ENCODE results near the gene CLEC16A. TPM values are rescaled to one million over a fixed set of nuclear protein-coding genes. Genes with fewer than 3 reads are reported as not detected.
"Not testable (repeated sequence)": the region's sequence is repeated elsewhere in the genome, so short reads cannot be mapped to it uniquely, and the experiment has no call there.

Gene CLEC16A
- total RNA-seq, 2 experiments from 2014 or later: 36.5 to 55.9 TPM

- H3K9me3 Mint-ChIP-seq (ENCODE audit: low read depth); H3K27ac Mint-ChIP-seq; DNase-seq; H3K4me3 Mint-ChIP-seq; H3K27me3 Mint-ChIP-seq; ATAC-seq: not testable (repeated sequence)
- CTCF ChIA-PET: interaction anchor here (0.6 to 1.3 kb wide), 3 partner anchors 10 to 192 kb away, joined by 3 read pairs; no protein-coding TSS in a partner anchor
- Mint-ChIP-seq H3K4me1 (peaks cover 26% of the 10 kb centered on the region), H3K36me3 (peaks cover 26% of the 10 kb centered on the region)
These were observed 15.3 kb upstream of the CLEC16A start for GRCh38 chr16:10929097-10929496.

- Mint-ChIP-seq H3K4me1 (peaks cover 36% of the 10 kb centered on the region), H3K36me3 (peaks cover 18% of the 10 kb centered on the region), H3K9me3 (ENCODE audit: low read depth) (no peaks in the 10 kb centered on the region), H3K4me3 (no peak overlapping the region), H3K27ac (no peak overlapping the region), H3K27me3 (no peaks in the 10 kb centered on the region)
- ATAC-seq (peak; percentile 18), DNase-seq (no peak)
- CTCF ChIA-PET: interaction anchor here (0.8 to 0.9 kb wide), 2 partner anchors 9 to 11 kb away, joined by 3 read pairs; no protein-coding TSS in a partner anchor
These were observed 14.3 kb upstream of the CLEC16A start for GRCh38 chr16:10929853-10930754.

GRCh38 chr16:10930755-10931093, 13.6 kb upstream of the CLEC16A start:
- no peak for ATAC-seq
- peaks cover 19% of the 10 kb centered on the region for H3K36me3 Mint-ChIP-seq
- no peak overlapping the region for H3K27ac Mint-ChIP-seq
- no peak for DNase-seq
- no peak overlapping the region for H3K4me3 Mint-ChIP-seq
- peaks cover 39% of the 10 kb centered on the region for H3K4me1 Mint-ChIP-seq
- CTCF ChIA-PET: interaction anchor here (0.9 to 1.9 kb wide), 2 partner anchors 10 to 12 kb away, joined by 3 to 8 read pairs; no protein-coding TSS in a partner anchor
- no peaks in the 10 kb centered on the region for H3K27me3 Mint-ChIP-seq
- no peaks in the 10 kb centered on the region for H3K9me3 Mint-ChIP-seq (ENCODE audit: low read depth)

DNA sequence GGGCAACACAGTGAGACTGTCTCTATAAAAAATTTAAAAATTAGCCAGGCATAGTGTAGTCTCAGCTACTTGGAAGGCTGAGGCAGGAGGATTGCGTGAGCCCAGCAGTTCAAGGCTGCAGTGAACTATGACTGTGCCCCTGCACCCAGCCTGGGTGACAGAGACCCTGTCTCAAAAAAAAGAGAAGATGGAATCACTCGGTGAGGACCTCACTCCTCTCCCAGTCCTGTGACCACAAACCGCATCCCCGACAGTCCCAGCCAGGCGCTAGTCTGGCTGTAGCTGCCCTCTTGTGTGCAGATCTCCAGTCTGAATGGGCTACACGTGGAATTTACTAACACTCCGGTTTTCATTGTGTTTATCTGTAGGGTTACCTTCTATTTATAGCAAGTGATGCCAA, 13.2 kb upstream of the CLEC16A start:
- Mint-ChIP-seq H3K4me1 (peaks cover 43% of the 10 kb centered on the region), H3K36me3 (peaks cover 19% of the 10 kb centered on the region), H3K27ac (no peak overlapping the region), H3K27me3 (no peaks in the 10 kb centered on the region), H3K9me3 (ENCODE audit: low read depth) (no peaks in the 10 kb centered on the region), H3K4me3 (no peak overlapping the region)
- no peak for ATAC-seq
- DNase-seq: no peak
- CTCF ChIA-PET: interaction anchor here (0.9 to 1.9 kb wide), 3 partner anchors 9 to 13 kb away, joined by 3 to 8 read pairs (median 3); no protein-coding TSS in a partner anchor

DNA sequence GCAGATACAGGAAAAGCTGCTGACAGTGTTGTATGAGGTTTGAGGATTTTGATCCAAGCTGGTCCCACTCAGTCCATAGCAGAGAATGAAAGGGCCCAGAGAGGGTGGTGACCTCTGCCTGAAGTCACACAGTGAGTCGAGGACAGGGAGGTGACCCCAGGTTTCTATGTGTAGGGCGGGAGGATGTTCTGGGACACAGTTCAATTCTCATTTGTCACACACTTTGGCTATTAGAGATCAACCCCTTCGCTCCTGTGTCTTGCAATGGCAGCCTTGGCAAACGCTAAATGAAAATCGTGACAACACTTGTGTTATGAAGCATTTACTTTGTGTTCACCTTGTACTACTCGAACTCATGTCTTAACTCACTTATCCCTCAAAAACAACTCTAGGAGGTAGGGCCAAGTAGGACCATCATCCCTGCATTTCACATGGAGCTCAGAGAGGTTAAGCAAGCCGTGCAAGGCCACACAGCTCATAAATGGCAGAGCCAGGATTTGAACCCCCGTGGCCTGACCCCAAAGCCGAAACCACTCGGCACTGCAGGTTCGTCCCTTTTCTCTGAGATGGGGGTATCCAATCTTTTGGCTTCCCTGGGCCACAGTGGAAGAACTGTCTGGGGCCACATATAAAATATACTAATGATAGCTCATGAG, 12.3 kb upstream of the CLEC16A start:
- H3K4me1 Mint-ChIP-seq: peaks cover 53% of the 10 kb centered on the region
- no peak overlapping the region for H3K27ac Mint-ChIP-seq
- H3K9me3 Mint-ChIP-seq (ENCODE audit: low read depth): no peaks in the 10 kb centered on the region
- H3K27me3 Mint-ChIP-seq: no peaks in the 10 kb centered on the region
- CTCF ChIA-PET: interaction anchor here (1.0 to 1.9 kb wide), 5 partner anchors 9 to 167 kb away, joined by 3 to 8 read pairs (median 3); no protein-coding TSS in a partner anchor
- DNase-seq (no peak), ATAC-seq (no peak)
- no peak overlapping the region for H3K4me3 Mint-ChIP-seq
- H3K36me3 Mint-ChIP-seq: peaks cover 19% of the 10 kb centered on the region

DNA sequence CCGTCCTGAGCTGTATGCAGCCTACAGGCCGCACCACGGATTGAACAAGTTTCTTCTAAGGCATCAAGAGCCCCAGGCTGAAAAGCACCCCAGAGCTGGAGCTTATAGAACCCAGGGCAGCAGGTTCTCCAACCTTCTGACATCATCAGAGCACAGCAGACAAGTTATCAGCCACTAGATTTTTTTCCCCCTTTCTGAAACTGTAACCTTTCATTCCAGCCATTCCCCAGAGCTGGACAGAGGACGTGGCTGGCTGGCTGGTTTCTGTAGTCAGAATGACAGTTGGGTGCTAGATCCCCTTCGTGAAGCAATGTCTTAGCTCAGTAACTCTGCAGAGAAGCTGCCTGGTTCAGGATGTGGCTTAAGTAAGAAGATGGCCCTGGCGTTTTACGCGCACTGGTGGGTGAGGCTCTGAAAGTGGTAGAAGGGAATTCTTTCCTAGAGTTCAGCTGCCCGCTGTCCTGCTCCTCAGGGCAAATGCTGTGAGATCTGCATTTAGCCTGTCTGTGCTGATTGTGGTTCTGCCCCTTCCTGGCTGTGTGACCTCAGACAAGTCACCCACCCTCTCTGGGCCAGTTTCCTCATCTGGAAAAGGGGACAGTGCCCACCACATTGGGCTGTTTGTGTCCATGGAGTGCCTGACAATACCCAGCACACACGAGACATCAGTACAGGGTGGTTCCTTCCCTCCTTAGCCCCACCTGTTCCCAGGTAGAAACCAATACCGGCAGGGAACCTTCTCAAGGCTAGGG, 11.2 kb upstream of the CLEC16A start:
- Mint-ChIP-seq H3K4me3 (no peak overlapping the region), H3K27ac (peak overlapping the region; percentile 40), H3K4me1 (peaks cover 63% of the 10 kb centered on the region), H3K36me3 (peaks cover 13% of the 10 kb centered on the region), H3K27me3 (no peaks in the 10 kb centered on the region), H3K9me3 (ENCODE audit: low read depth) (no peaks in the 10 kb centered on the region)
- ATAC-seq (peak; percentile 8), DNase-seq (no peak)
- CTCF ChIA-PET: interaction anchor here (1.0 to 1.4 kb wide), 3 partner anchors 8 to 168 kb away, joined by 3 to 4 read pairs (median 3); no protein-coding TSS in a partner anchor

DNA sequence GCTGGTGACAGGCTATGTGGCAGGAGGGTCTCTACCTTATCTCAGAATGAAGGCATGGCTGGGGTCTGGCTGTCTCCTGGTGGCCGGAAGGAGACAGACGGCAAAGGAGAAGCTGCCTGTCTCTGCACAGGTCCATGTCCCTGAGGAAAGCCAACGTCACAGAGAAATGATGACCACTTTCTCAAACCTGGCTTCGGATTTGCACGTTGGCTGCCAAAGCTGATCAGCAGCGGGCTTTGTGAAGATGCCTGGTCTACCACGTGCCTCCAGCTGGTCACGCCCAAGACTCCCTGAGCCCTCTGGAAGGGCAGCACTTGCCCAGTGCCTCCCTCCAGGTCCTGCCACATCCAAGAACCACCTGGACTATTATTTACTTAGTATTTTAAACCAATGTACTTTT, 10.5 kb upstream of the CLEC16A start:
- Mint-ChIP-seq H3K27me3 (no peaks in the 10 kb centered on the region), H3K4me3 (no peak overlapping the region), H3K27ac (peak overlapping the region; percentile 40), H3K9me3 (ENCODE audit: low read depth) (no peaks in the 10 kb centered on the region), H3K4me1 (peaks cover 70% of the 10 kb centered on the region), H3K36me3 (peaks cover 13% of the 10 kb centered on the region)
- DNase-seq: no peak
- ATAC-seq: no peak
- CTCF ChIA-PET: interaction anchor here (1.4 kb wide), 1 partner anchor 15 kb away, joined by 8 read pairs; no protein-coding TSS in a partner anchor

DNA sequence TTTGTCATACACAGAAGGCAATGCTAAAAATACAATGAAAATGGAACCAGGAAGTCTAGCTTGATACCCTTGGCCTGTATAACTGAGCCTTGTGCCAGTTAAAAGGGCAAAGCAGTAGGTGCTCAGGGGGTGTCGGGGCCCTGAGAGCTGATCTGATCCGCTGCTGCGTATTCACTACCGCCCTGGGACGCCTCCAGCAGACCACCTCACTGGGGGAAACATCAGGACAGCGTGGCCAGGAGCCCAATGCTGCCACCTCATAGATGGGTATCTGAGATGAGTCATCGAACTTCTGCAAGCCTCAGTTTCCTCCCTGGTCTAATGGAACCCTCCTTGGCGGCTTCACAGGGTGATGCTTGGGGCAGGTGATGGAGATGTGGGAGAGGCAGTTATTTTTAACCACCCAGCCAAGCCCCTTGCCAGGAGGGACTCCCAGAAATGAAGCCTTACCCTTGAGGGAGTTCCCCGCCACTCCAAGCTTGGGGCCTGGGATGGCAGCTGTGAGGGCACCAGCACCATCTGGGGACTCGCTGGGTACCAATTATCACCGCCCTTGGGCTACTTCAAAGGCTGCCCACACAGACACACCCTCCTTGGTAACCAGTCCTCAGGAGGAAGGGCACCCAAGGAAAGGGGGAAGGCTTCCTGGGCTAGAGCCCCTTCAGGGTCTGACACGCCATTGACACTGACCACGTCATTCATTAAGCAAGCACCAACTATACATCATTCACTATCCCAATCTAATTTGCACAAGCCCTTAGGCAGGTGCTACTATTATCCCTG, 9.8 kb upstream of the CLEC16A start:
- Mint-ChIP-seq H3K36me3 (peaks cover 13% of the 10 kb centered on the region), H3K4me3 (no peak overlapping the region), H3K4me1 (peaks cover 77% of the 10 kb centered on the region), H3K9me3 (ENCODE audit: low read depth) (no peaks in the 10 kb centered on the region), H3K27me3 (no peaks in the 10 kb centered on the region), H3K27ac (peak overlapping the region; percentile 21)
- CTCF ChIA-PET: interaction anchor here (0.8 to 1.4 kb wide), 2 partner anchors 13 to 16 kb away, joined by 3 to 8 read pairs; no protein-coding TSS in a partner anchor
- ATAC-seq (no peak), DNase-seq (no peak)

GRCh38 chr16:10935226-10935915, 9.0 kb upstream of the CLEC16A start:
- ATAC-seq (no peak), DNase-seq (no peak)
- H3K36me3 Mint-ChIP-seq: peaks cover 13% of the 10 kb centered on the region
- H3K27me3 Mint-ChIP-seq: no peaks in the 10 kb centered on the region
- no peak overlapping the region for H3K27ac Mint-ChIP-seq
- H3K9me3 Mint-ChIP-seq (ENCODE audit: low read depth): no peaks in the 10 kb centered on the region
- CTCF ChIA-PET: interaction anchor here (0.8 to 1.4 kb wide), 2 partner anchors 14 to 17 kb away, joined by 3 to 8 read pairs; no protein-coding TSS in a partner anchor
- no peak overlapping the region for H3K4me3 Mint-ChIP-seq
- H3K4me1 Mint-ChIP-seq: peaks cover 78% of the 10 kb centered on the region

DNA sequence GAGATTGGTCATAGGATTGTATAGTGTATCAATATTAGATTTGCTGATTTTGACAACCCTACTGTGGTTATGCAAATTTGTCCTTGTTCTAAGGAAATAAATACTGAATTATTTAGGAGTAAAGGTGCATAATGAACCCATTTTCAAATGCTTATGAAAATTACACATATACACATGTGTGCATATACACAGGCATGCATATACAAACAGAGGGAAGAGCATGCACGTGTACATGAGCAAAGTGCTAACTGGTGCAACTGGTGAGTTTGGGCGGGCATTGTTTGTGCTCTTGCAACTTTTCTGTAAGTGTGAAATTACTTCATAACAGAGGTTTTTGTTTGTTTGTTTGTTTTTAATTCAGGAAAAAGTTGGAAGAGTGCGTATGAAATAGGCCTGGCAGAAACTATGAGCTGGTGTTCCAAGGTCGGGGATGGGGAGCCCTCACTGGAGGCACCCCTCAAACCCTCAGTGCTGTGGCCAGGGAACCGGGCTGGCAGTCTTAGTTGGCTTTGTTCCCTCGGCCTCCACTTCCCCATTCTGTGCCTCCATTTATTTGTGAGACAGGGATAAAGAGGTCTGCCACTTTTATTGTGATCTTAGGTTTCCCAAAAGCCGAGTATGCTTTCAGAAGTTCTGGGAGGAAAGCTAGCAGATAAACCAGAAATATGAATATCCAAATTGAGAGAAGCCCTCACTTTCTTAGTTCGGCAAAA, 7.9 kb upstream of the CLEC16A start:
- no peak for DNase-seq
- H3K9me3 Mint-ChIP-seq (ENCODE audit: low read depth): no peaks in the 10 kb centered on the region
- peak overlapping the region; percentile 69 for H3K27ac Mint-ChIP-seq

GRCh38 chr16:10937068-10937859, 7.1 kb upstream of the CLEC16A start:
- no peaks in the 10 kb centered on the region for H3K27me3 Mint-ChIP-seq
- CTCF ChIA-PET: interaction anchor here (1.1 to 1.7 kb wide), 9 partner anchors 10 to 470 kb away, joined by 3 to 8 read pairs (median 4); partner anchors contain the start of gene NUBP1
- peak; percentile 13 for ATAC-seq
- H3K4me1 Mint-ChIP-seq: peaks cover 80% of the 10 kb centered on the region
- peak overlapping the region; percentile 41 for H3K4me3 Mint-ChIP-seq
- no peaks in the 10 kb centered on the region for H3K9me3 Mint-ChIP-seq (ENCODE audit: low read depth)
- peaks cover 8% of the 10 kb centered on the region for H3K36me3 Mint-ChIP-seq
- H3K27ac Mint-ChIP-seq: peak overlapping the region; percentile 69
- DNase-seq: peak; percentile 59

More for the DNA sequence above, 7.9 kb upstream of the CLEC16A start:
- Mint-ChIP-seq H3K36me3 (peaks cover 11% of the 10 kb centered on the region), H3K4me3 (no peak overlapping the region), H3K27me3 (no peaks in the 10 kb centered on the region), H3K4me1 (peaks cover 83% of the 10 kb centered on the region)
- no peak for ATAC-seq
- CTCF ChIA-PET: interaction anchor here (1.1 to 1.7 kb wide), 7 partner anchors 9 to 471 kb away, joined by 3 to 8 read pairs (median 4); partner anchors contain the start of gene NUBP1

Measured in activated CD8-positive, alpha-beta memory T cell treated with anti-CD3 and anti-CD28 coated beads, Interleukin-2, amount 10 ng/mL, durations not matched to agents 7 days and 5 days (primary cell).